ENCODE data around the gene MEOX1. TPM values are rescaled to one million over a fixed set of nuclear protein-coding genes. Genes with fewer than 3 reads are reported as not detected.

The MEOX1 gene
- total and polyA plus RNA-seq, 2 of the 8 experiments (the other 6 are each of a cell fraction or from before 2014, with no cell fraction given): not detected

GRCh38 chr17:43609613-43610385, 51.9 kb downstream of the MEOX1 start:
- no peak overlapping the region for H3K4me2 ChIP-seq (ENCODE audit: insufficient read depth in 1 of 2, low read depth in 2 of 2, low read length in 2 of 2)
- no peak for TF ChIP-seq EGR1 (IDR thresholded peaks at IDR 0.05; ENCODE audit: borderline replicate concordance, low read depth, low read length)
- no peak for TF ChIP-seq SRF (IDR thresholded peaks at IDR 0.05; ENCODE audit: low read depth, low read length)
- no peak for TF ChIP-seq CHD1 (IDR thresholded peaks at IDR 0.05; ENCODE audit: low read depth, low read length)
- TF ChIP-seq CTCF (IDR thresholded peaks at IDR 0.05; ENCODE audit: control extremely low read depth in 1 of 3, insufficient read depth in 1 of 3, low read depth in 1 of 3, low read length in 3 of 3): no peak
- TF ChIP-seq GTF2F1 (IDR thresholded peaks at IDR 0.05; ENCODE audit: borderline replicate concordance, low read depth, low read length): no peak
- TF ChIP-seq KDM1A (IDR thresholded peaks at IDR 0.05; ENCODE audit: borderline replicate concordance, low read length): no peak
- TF ChIP-seq HDAC6 (IDR thresholded peaks at IDR 0.05; ENCODE audit: low read depth, low read length): no peak
- no peak for TF ChIP-seq KDM5A (IDR thresholded peaks at IDR 0.05; ENCODE audit: low read length)
- TF ChIP-seq PHF8 (conservative IDR thresholded peaks at IDR 0.05; ENCODE audit: low read depth, low read length): no peak
- TF ChIP-seq RBBP5 (IDR thresholded peaks at IDR 0.05; ENCODE audit: borderline replicate concordance, low read depth, low read length): no peak

More at GRCh38 chr17:43609613-43610385, 51.9 kb downstream of the MEOX1 start:
- Histone ChIP-seq H2BK12ac (ENCODE audit: low read depth, low read length) (no peak overlapping the region), H3K4ac (replicated peaks; ENCODE audit: insufficient read length, low read depth, low read length) (no peak overlapping the region), H3K27me3 (replicated peaks in 1 of 4; ENCODE audit: control insufficient read depth in 3 of 4, extremely low read depth in 1 of 4, insufficient read depth in 3 of 4, low read length in 3 of 4) (no peaks in the 10 kb centered on the region), H3K4me1 (replicated peaks in 1 of 4; ENCODE audit: control insufficient read depth in 3 of 4, insufficient read depth in 4 of 4, low read length in 3 of 4) (no peaks in the 10 kb centered on the region), H2BK120ac (replicated peaks; ENCODE audit: low read depth, low read length) (no peak overlapping the region), H2AK5ac (ENCODE audit: low read depth, low read length) (no peak overlapping the region), H4K91ac (replicated peaks; ENCODE audit: insufficient read length, low read length) (no peak overlapping the region), H3K18ac (ENCODE audit: extremely low read depth, low read length) (peak overlapping the region; percentile 48; the same call in 1 of the 2 replicates), H3K9me3 (ENCODE audit: insufficient read depth in 2 of 2, low read depth in 1 of 2, low read length in 1 of 2) (peaks cover 0 to 4% of the 10 kb centered on the region in 2 experiments; a peak in 1 of 4 replicates), H2BK20ac (ENCODE audit: low read length) (no peak overlapping the region), H3K14ac (ENCODE audit: insufficient read length) (no peak overlapping the region), H3K9ac (replicated peaks in 1 of 4; ENCODE audit: extremely low read depth in 1 of 4, low read depth in 3 of 4, low read length in 3 of 4) (no peak overlapping the region), H4K8ac (ENCODE audit: extremely low read depth, insufficient read depth, low read length) (no peak overlapping the region), H3K27ac (ENCODE audit: low read depth, low read length) (no peak overlapping the region), H4K5ac (ENCODE audit: insufficient read length, low read depth, low read length) (no peak overlapping the region), H3K79me1 (ENCODE audit: low read depth, low read length) (no peaks in the 10 kb centered on the region), H3K4me3 (ENCODE audit: extremely low read depth in 1 of 4, insufficient read depth in 2 of 4, low read depth in 3 of 4, low read length in 4 of 4) (no peak overlapping the region), H3K36me3 (ENCODE audit: control insufficient read depth in 2 of 4, insufficient read depth in 4 of 4, low read length in 3 of 4) (no peaks in the 10 kb centered on the region), H3K56ac (replicated peaks; ENCODE audit: insufficient read length, low read depth, low read length) (no peak overlapping the region), H4K20me1 (replicated peaks in 1 of 2; ENCODE audit: control insufficient read depth in 1 of 2, insufficient read depth in 2 of 2, low read length in 2 of 2) (no peaks in the 10 kb centered on the region), H2BK5ac (ENCODE audit: low read depth, low read length) (no peak overlapping the region), H3K79me2 (ENCODE audit: control insufficient read depth in 1 of 2, insufficient read depth in 2 of 2, low read length in 2 of 2) (no peaks in the 10 kb centered on the region), H3K23ac (ENCODE audit: insufficient read length) (no peak overlapping the region), H2BK15ac (ENCODE audit: low read length) (no peak overlapping the region), H3K23me2 (ENCODE audit: low read depth, low read length) (no peaks in the 10 kb centered on the region; the same call in 1 of the 2 replicates), H2AFZ (ENCODE audit: low read length) (0 out of 2 replicates have a peak overlapping the region, but pooled peaks have one; percentile 26)
- 75% methylated on average over 6 of the region's 6 CpGs; no CpG with 5 or more reads in 1 of the 2 experiments for WGBS, 2 experiments (ENCODE audit: extremely low coverage in 1 of 2, insufficient coverage in 1 of 2, insufficient read length in 1 of 2, insufficient replicate concordance in 2 of 2, low coverage in 1 of 2, low lambda C conversion rate in 2 of 2, missing lambda C conversion rate in 1 of 2)
- FAIRE-seq (peak; percentile 28), DNase-seq (ENCODE audit: low read depth in 1 of 2, low spot score in 2 of 2) (no peak)
- POLR2A ChIA-PET (ENCODE audit: partially characterized antibody): interaction anchor here (1.0 kb wide), 1 partner anchor 25 kb away, joined by 3 read pairs; no protein-coding TSS in a partner anchor
- CTCF ChIA-PET (ENCODE audit: partially characterized antibody): interaction anchor here (1.1 to 1.7 kb wide), 4 partner anchors 35 to 85 kb away, joined by 3 to 7 read pairs (median 3); no protein-coding TSS in a partner anchor
